Activated naive CD4-positive, alpha-beta T cell treated with anti-CD3 and anti-CD28 coated beads, Interleukin-2, amount 10 ng/mL, durations not matched to agents 7 days and 5 days (primary cell): ENCODE data around the gene UBE2G1.

Experiments used
- CTCF ChIA-PET: fragments of 350-600 bp; sonication (Branson Sonifier 250); formaldehyde crosslinking; loops from one replicate; lab custom pipeline; 2021; ENCODE audit warnings: antibody characterized with exemption; lab: Charles Lee
- DNase-seq: peaks from one replicate; pipeline ENCODE4 v3.0.0-alpha.2; 2020
- H3K27ac Mint-ChIP-seq: one replicate; pipeline ENCODE4 v1.8.0; 2021; ENCODE audit warnings: mild to moderate bottlenecking, moderate library complexity, mixed read lengths
- H3K27me3 Mint-ChIP-seq: one replicate; pipeline ENCODE4 v1.8.0; 2021; ENCODE audit warnings: mild to moderate bottlenecking, mixed read lengths
- H3K36me3 Mint-ChIP-seq: one replicate; pipeline ENCODE4 v1.8.0; 2021; ENCODE audit warnings: mixed read lengths
- H3K4me1 Mint-ChIP-seq: one replicate; pipeline ENCODE4 v1.8.0; 2021; ENCODE audit warnings: mixed read lengths
- H3K4me3 Mint-ChIP-seq: one replicate; pipeline ENCODE4 v1.8.0; 2021; ENCODE audit warnings: mild to moderate bottlenecking, moderate library complexity, mixed read lengths
- H3K9me3 Mint-ChIP-seq: one replicate; pipeline ENCODE4 v1.8.0; 2021; ENCODE audit warnings: mixed read lengths

Gene UBE2G1

GRCh38 chr17:4314618-4315017, 51.9 kb downstream of the UBE2G1 start:
- Mint-ChIP-seq H3K4me3 (no peak overlapping the region), H3K9me3 (no peaks in the 10 kb centered on the region), H3K27ac (no peak overlapping the region), H3K36me3 (no peaks in the 10 kb centered on the region), H3K27me3 (no peaks in the 10 kb centered on the region), H3K4me1 (peaks cover 10% of the 10 kb centered on the region)
- CTCF ChIA-PET: no interaction called here
- DNase-seq: no peak

DNA sequence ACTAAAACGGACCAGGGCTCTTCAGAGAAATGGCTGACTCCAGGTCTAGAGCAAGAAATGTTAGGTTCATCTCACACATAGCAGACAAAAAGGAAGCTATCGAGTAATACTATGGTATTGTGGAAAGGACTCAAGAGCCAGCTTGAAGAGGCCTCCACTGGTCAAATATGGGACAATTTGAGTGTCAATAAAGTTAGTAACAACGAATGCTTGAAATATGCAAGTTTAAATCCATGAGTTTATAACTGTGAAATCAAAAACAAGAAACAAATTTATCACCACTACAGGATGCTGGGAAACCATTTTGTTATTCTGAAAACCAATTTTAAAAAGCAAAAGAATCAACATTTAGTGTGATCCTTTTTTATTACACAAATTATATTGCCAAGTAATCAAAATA, 52.3 kb downstream of the UBE2G1 start:
- Mint-ChIP-seq H3K9me3 (no peaks in the 10 kb centered on the region), H3K27me3 (no peaks in the 10 kb centered on the region), H3K4me3 (no peak overlapping the region), H3K27ac (no peak overlapping the region), H3K4me1 (peaks cover 14% of the 10 kb centered on the region), H3K36me3 (no peaks in the 10 kb centered on the region)
- CTCF ChIA-PET: no interaction called here
- DNase-seq: no peak

- no peaks in the 10 kb centered on the region for H3K27me3 Mint-ChIP-seq
- H3K4me3 Mint-ChIP-seq: no peak overlapping the region
- CTCF ChIA-PET: interaction anchor here (0.7 kb wide), 1 partner anchor 10 kb away, joined by 3 read pairs; no protein-coding TSS in a partner anchor
- peaks cover 19% of the 10 kb centered on the region for H3K4me1 Mint-ChIP-seq
- no peak overlapping the region for H3K27ac Mint-ChIP-seq
- H3K36me3 Mint-ChIP-seq: no peaks in the 10 kb centered on the region
- DNase-seq: no peak
- H3K9me3 Mint-ChIP-seq: no peaks in the 10 kb centered on the region
Observed at GRCh38 chr17:4313221-4314114, 53.0 kb downstream of the UBE2G1 start.

DNA sequence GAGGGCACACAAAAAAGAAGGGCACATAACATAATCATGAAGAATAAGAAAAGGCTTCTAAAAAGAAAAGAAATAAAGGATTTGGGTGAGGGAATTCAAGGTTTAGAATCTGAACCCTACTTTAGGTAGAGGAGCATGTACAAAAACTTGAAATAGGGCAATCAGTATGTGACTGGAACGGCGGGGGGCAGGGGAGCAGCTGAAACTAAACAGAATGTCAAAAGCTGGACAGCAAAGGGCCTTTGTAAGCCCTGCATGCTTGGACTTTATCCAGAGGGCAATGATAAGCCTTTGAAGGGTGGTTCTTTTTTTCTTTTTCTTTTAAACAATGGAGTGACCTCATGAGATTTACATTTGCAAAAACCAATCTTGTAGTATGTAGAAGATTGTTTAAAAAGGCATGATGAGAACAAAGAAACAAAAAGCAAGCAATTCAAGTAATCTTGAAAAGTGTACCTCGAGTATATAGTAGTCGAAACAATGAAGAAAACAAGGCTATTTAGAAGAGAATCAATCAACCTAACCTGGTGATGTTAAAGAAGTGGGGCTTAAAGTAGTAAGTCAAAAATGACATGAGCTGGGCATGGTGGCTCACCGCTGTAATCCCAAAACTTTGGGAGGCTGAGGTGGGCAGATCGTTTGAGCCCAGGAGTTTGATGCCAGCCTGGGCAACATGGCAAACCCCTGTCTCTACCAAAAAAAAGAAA, 56.0 kb downstream of the UBE2G1 start:
- CTCF ChIA-PET: no interaction called here
- no peaks in the 10 kb centered on the region for H3K9me3 Mint-ChIP-seq
- peaks cover 4% of the 10 kb centered on the region for H3K36me3 Mint-ChIP-seq
- no peak for DNase-seq
- peaks cover 25% of the 10 kb centered on the region for H3K4me1 Mint-ChIP-seq
- H3K27ac Mint-ChIP-seq: no peak overlapping the region
- H3K27me3 Mint-ChIP-seq: no peaks in the 10 kb centered on the region
- H3K4me3 Mint-ChIP-seq: no peak overlapping the region

GRCh38 chr17:4309897-4310296, 56.6 kb downstream of the UBE2G1 start:
- no peaks in the 10 kb centered on the region for H3K27me3 Mint-ChIP-seq
- H3K4me3 Mint-ChIP-seq: no peak overlapping the region
- H3K9me3 Mint-ChIP-seq: no peaks in the 10 kb centered on the region
- H3K4me1 Mint-ChIP-seq: peaks cover 25% of the 10 kb centered on the region
- no peak for DNase-seq
- H3K27ac Mint-ChIP-seq: no peak overlapping the region
- peaks cover 6% of the 10 kb centered on the region for H3K36me3 Mint-ChIP-seq
- CTCF ChIA-PET: no interaction called here

DNA sequence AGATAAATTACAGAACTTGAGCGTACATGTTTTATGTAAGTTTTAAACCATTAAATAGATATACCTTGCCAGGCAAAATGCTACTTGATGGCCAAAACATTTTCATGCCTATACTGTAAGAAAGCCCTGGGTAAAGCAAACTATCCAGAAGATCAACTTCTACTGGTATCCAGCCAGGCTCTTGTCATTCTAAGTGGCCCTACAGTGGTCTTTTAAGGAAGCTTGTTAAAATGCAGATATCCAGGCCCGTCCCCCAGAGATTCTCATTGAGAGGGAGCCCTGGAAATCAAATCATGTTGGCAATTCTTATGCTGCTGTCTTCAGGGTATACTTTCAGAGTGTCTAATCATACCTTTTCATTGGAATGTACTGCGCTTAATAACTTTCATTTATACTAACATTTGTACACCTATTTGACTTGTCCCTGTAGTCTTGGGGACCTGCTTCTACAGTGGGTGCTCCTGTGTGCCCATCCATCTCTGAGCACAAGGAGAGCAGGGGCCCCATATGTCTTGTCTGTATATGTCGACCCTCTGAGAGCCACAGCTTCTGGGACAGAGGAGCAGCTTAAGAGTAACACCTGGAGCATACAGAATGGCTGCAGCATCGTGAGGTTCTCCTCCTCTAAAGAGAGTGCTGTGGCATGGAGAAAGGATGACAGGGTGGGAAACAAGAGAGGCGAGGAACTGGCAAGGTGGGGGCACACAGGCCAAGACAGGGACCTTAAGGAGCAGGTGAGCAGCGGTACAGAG, 59.1 kb downstream of the UBE2G1 start:
- no peaks in the 10 kb centered on the region for H3K9me3 Mint-ChIP-seq
- CTCF ChIA-PET: interaction anchor here (1.1 to 1.4 kb wide), 3 partner anchors 9 to 108 kb away, joined by 3 read pairs; no protein-coding TSS in a partner anchor
- H3K27me3 Mint-ChIP-seq: no peaks in the 10 kb centered on the region
- peaks cover 8% of the 10 kb centered on the region for H3K36me3 Mint-ChIP-seq
- DNase-seq: no peak
- no peak overlapping the region for H3K4me3 Mint-ChIP-seq
- H3K4me1 Mint-ChIP-seq: peaks cover 21% of the 10 kb centered on the region
- H3K27ac Mint-ChIP-seq: no peak overlapping the region

GRCh38 chr17:4305224-4305623, 61.3 kb downstream of the UBE2G1 start:
- no peaks in the 10 kb centered on the region for H3K9me3 Mint-ChIP-seq
- CTCF ChIA-PET: interaction anchor here (0.7 to 1.5 kb wide), 3 partner anchors 22 to 144 kb away, joined by 3 read pairs; no protein-coding TSS in a partner anchor
- H3K36me3 Mint-ChIP-seq: peaks cover 16% of the 10 kb centered on the region
- H3K27ac Mint-ChIP-seq: no peak overlapping the region
- H3K4me1 Mint-ChIP-seq: peaks cover 21% of the 10 kb centered on the region
- no peak for DNase-seq
- H3K27me3 Mint-ChIP-seq: no peaks in the 10 kb centered on the region
- H3K4me3 Mint-ChIP-seq: no peak overlapping the region

DNA sequence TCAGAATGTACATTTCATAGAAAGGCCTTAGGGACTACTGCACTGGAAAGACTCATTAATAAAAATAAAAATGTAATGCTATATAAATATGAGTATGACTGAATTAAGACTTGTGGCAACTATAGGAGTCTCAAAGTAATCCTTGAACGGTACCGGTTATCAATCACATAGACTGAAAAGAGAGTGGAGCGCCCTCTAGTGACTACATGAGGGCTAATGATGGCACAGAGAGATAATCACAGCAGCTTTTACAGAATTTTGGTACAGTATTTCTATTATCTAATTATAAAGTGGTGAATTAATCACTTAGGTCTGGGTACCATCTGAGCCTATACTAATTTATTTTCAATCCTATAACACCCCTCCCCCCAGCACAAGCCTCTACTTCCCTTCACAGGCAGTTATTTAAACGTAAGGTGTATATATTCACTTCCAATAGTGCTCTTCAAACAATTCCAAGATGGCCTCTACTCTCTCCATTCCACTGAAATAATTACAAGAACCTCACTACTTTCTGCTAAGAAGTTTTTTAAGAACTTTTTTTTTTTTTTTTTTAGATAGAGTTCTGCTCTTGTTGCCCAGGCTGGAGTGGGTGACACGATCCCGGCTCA, 62.0 kb downstream of the UBE2G1 start:
- Mint-ChIP-seq H3K27ac (no peak overlapping the region), H3K4me1 (peaks cover 14% of the 10 kb centered on the region), H3K36me3 (peaks cover 16% of the 10 kb centered on the region), H3K4me3 (no peak overlapping the region), H3K9me3 (no peaks in the 10 kb centered on the region), H3K27me3 (no peaks in the 10 kb centered on the region)
- DNase-seq: peak; percentile 71
- CTCF ChIA-PET: interaction anchor here (0.6 to 2.7 kb wide), 6 partner anchors 10 to 105 kb away, joined by 3 to 11 read pairs (median 3); no protein-coding TSS in a partner anchor

DNA sequence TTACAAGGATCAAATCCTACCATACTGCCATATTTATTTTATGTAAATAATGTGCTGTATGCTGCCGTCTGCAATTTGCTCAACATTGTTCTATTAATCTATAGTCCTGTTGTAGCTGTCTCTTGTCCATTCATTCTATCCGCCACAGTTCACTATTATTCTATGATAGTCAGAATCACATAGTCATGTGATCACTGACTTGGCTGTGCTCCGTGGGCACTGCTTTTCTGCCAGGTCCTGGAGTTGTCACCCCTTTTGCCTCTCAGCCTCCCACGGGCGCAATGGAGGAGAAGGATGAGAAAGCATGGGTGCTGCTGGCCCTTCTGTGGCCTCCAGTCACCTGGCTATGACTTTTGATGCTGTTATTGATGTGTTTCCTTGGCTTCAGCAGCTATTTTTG, 65.4 kb downstream of the UBE2G1 start:
- H3K27me3 Mint-ChIP-seq: no peaks in the 10 kb centered on the region
- H3K9me3 Mint-ChIP-seq: no peaks in the 10 kb centered on the region
- no peak overlapping the region for H3K4me3 Mint-ChIP-seq
- CTCF ChIA-PET: interaction anchor here (1.0 kb wide), 1 partner anchor 120 kb away, joined by 4 read pairs; no protein-coding TSS in a partner anchor
- DNase-seq: no peak
- no peak overlapping the region for H3K27ac Mint-ChIP-seq
- H3K36me3 Mint-ChIP-seq: peaks cover 14% of the 10 kb centered on the region
- H3K4me1 Mint-ChIP-seq: no peaks in the 10 kb centered on the region

- no peak for DNase-seq
- peaks cover 11% of the 10 kb centered on the region for H3K36me3 Mint-ChIP-seq
- H3K27ac Mint-ChIP-seq: no peak overlapping the region
- H3K27me3 Mint-ChIP-seq: no peaks in the 10 kb centered on the region
- H3K4me1 Mint-ChIP-seq: no peaks in the 10 kb centered on the region
- CTCF ChIA-PET: interaction anchor here (1.2 to 1.7 kb wide), 2 partner anchors 81 to 124 kb away, joined by 3 to 9 read pairs; no protein-coding TSS in a partner anchor
- H3K9me3 Mint-ChIP-seq: no peaks in the 10 kb centered on the region
- H3K4me3 Mint-ChIP-seq: no peak overlapping the region
Observed at GRCh38 chr17:4297351-4297750, 69.1 kb downstream of the UBE2G1 start.

DNA sequence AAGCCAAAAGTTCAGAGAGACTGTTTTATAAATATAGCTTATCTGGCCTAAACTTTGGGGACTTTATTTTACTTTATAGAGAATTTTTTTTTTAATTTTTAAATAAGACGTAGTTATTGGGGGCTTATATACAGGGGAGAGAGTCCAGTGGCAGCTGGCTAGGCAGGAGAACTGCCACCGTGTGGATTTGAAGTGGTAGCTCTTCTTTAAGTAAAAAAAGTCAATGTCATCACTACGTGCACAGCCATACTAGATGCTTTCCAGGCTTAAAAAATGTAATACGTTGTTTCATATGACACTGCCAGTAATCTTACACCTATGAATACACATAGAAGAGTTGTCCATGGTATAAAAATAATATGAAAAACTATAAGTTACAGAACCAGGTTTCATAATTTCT, 70.8 kb downstream of the UBE2G1 start:
- no peak for DNase-seq
- H3K27me3 Mint-ChIP-seq: no peaks in the 10 kb centered on the region
- CTCF ChIA-PET: no interaction called here
- no peak overlapping the region for H3K4me3 Mint-ChIP-seq
- H3K36me3 Mint-ChIP-seq: peaks cover 5% of the 10 kb centered on the region
- no peak overlapping the region for H3K27ac Mint-ChIP-seq
- H3K9me3 Mint-ChIP-seq: no peaks in the 10 kb centered on the region
- no peaks in the 10 kb centered on the region for H3K4me1 Mint-ChIP-seq

GRCh38 chr17:4293572-4293971, 72.9 kb downstream of the UBE2G1 start:
- Mint-ChIP-seq H3K9me3 (no peaks in the 10 kb centered on the region), H3K36me3 (peaks cover 5% of the 10 kb centered on the region), H3K4me3 (no peak overlapping the region), H3K4me1 (no peaks in the 10 kb centered on the region), H3K27me3 (no peaks in the 10 kb centered on the region), H3K27ac (no peak overlapping the region)
- no peak for DNase-seq
- CTCF ChIA-PET: interaction anchor here (0.9 kb wide), 1 partner anchor 10 kb away, joined by 3 read pairs; no protein-coding TSS in a partner anchor

DNA sequence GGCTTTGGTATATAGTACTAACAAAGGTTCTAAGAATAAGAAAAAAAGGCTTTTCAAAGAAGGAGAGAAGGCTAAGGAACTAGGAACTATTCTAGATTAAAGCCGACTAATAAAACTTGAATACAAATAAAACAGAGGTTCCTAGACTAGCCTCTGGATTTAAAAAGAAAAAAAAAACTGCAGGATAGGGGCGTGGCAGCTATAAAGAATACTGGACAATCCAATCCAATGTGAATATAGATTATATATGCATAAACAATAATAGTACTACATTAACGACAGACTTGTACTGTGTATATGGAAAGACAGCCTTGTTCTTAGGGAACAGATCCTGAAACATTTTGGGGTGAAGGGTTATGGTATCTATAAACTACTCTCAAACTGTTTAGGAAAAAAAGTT, 78.8 kb downstream of the UBE2G1 start:
- Mint-ChIP-seq H3K27ac (no peak overlapping the region), H3K4me1 (no peaks in the 10 kb centered on the region), H3K27me3 (no peaks in the 10 kb centered on the region), H3K9me3 (no peaks in the 10 kb centered on the region), H3K36me3 (peaks cover 3% of the 10 kb centered on the region), H3K4me3 (no peak overlapping the region)
- CTCF ChIA-PET: no interaction called here
- DNase-seq: no peak
